HG03520 (cell line): ENCODE data around the gene ADAM12.

Source experiments
- ATAC-seq: cut with Tn5 transposase; IDR thresholded peaks from one replicate; pipeline ENCODE4 v1.9.1; 2021; ENCODE audit warnings: mild to moderate bottlenecking, moderate library complexity; ENCODE audit not compliant: unreplicated experiment

The ADAM12 gene, protein sequence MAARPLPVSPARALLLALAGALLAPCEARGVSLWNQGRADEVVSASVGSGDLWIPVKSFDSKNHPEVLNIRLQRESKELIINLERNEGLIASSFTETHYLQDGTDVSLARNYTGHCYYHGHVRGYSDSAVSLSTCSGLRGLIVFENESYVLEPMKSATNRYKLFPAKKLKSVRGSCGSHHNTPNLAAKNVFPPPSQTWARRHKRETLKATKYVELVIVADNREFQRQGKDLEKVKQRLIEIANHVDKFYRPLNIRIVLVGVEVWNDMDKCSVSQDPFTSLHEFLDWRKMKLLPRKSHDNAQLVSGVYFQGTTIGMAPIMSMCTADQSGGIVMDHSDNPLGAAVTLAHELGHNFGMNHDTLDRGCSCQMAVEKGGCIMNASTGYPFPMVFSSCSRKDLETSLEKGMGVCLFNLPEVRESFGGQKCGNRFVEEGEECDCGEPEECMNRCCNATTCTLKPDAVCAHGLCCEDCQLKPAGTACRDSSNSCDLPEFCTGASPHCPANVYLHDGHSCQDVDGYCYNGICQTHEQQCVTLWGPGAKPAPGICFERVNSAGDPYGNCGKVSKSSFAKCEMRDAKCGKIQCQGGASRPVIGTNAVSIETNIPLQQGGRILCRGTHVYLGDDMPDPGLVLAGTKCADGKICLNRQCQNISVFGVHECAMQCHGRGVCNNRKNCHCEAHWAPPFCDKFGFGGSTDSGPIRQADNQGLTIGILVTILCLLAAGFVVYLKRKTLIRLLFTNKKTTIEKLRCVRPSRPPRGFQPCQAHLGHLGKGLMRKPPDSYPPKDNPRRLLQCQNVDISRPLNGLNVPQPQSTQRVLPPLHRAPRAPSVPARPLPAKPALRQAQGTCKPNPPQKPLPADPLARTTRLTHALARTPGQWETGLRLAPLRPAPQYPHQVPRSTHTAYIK

DNA sequence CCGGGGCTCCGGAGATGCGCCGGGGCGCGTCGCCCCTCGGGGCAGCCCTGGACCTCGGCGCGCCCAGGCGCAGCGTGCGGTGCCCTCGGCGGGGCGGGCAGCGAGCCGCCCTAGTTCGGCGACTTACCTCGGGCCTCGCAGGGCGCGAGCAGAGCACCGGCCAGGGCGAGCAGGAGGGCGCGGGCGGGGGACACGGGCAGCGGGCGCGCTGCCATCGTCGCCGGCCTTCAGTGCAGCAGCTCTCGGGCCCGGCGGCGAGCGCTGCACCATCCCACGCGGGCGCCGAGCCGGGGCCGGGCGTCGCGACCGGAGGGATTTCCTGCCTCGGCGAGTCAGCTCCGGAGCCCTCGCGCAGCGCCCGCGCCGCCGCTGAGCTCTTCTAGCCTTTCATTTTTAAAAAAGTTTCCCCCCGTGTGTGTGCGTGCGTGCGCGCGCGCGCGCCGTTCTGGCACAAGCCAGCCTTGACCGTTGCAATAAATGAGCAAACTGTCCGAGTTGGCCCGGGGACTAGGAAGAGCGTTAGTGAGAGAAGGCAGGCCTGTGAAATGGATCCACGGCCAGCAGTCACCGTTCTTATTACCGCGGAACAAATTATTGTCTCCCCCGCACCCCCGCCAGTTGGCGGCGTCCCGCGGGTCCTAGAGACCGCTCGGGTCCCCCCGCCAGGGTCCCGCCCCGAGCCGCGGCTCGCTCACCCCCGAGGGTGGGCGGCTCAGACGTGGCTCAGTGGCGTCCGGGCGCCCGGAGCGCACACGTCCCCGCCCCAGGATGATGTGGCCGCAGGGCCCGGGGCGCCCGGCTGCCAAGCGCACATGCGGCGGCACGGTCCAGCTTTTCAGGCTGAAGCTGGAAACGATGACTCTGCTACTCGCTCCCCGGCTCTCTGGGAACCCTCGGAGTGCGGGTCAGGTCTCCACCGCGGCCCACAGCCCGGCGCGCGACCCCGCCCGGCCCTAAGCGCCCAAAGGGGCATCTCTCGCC is at the start of gene ADAM12:
TSS of gene ADAM12 (minus strand) at position 547 of the 981 bp plus-strand sequence. CDS start at position 215, 332 bp downstream.
- no peak for ATAC-seq

DNA sequence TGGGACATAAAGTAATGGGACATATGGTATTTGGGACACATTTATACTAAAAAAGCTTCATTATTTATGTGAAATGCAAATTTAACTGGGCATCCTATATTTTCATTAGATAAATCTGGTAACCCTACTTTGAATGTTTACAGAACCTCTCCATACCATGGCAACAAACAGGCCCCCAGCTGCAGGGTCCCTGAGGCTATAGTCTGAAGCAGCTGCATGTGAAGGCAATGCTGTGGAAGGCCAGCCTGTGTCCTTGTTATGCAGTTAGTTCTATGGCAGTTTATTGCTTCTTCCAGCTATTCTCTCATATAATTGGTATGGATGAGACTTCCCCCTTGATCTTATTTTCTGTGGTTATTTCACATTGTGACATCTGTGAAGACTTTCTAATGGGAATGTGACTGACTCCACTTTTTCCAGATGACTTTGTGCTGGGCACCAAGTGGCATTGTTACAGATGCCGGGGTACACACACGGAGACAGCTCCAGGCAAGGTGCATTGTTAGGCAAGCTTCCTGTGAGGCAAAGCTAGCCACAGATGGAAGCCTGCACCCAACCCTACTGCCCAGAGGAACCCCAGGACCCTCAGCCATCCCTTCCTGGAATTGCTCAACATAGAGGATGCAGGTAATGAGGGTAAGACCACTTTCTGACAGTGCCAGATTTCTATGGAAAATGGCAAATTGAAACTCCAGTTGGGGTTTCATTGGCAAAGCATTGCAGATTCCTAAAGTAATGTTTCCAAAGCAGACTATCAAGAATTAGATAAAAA is 49.5 kb upstream of the ADAM12 start:
- no peak for ATAC-seq

DNA sequence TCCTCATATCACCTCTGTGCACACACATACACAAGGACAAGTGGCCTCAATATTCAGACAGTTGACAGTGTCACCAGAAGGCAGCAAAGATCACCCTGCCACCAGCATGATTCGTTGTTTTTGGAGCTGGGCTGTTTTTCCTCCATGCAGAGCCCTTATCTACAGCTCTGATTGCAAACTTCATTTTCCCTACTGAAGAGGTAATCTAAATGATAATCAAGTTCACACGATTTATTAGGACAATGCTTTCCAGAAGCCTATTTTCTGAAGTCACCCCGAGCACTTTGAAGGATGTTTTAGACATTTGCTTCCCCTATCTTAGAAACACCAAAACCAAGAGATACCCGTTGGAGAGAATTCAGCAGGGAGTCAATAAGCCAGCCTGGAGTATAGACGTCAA is 46.0 kb upstream of the ADAM12 start:
- ATAC-seq: no peak

DNA sequence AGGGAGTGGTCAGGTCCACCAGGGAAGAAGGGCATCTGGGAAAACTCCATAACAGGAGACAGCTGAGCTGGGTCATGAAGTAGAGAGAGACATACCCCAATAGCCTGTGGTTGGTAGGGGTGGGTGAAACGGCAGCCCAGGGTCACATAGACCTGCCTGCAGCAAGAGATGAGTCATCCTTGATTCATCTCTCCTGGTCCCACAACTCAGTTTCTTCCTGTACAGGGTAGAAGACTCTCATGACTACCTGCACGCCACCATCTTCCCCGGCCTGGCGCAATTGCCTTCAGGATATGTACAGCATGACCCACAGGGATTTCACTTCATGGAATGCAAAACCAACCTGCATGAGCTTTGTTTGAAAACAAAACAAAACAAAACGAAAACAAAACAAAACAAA is 45.1 kb upstream of the ADAM12 start:
- no peak for ATAC-seq

DNA sequence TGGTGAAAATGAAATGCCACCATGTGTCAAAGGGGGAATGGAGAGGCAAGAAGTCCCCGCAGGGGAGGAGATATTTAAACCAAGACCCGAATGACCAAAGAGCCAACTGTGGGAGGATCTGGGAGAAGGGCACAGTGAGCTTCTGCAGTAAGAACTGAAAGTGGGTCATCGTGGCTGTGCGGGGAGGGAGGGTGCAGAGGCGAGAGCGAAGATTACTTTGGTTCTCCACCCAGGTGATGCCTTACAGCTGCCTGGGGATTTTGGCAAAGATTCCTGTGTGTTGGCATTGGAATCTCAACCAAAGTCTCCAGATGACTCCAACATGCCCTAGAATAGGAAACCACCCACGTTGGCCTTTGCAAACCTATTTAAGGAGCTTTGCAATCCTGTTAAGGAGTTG is 44.2 kb upstream of the ADAM12 start:
- ATAC-seq: no peak

DNA sequence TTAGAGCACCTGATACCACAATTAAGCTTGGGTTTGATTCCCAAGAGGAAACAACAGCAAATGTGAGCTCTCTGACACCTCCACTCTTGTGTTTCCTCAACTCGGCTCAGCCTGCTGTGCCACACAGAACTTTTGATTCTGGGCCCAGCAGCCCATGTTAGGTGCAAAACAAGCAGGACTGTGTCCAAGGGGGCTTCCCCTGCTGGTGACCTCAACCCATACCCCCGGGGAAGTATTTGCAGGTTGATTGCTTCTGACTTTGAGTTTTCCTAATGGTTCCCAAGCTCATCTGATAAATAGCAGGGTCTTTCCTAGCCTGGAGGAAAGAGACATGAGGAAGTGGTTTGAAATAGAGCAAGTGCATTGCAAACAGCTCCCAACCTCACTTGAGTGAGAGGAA is 43.5 kb upstream of the ADAM12 start:
- ATAC-seq: no peak

DNA sequence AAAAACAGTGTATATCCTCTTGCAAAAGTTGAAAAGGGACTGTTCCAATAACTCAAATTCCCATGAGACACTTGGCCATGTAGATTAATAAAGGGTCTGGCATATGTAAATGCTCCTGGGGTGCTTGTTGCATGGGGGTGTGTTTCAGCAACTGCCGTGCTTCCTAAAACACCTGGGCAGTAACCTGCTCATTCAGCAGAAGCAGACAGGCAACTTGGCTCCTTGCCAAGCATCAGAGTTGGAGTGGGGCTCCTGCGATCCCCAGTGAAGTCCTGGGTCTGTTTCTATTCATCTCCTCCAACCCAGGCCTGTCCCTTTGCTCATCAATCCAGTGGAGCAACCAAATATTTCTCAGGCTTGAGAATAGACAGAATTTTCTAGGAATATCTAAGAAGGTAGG is 42.2 kb upstream of the ADAM12 start:
- ATAC-seq: no peak

DNA sequence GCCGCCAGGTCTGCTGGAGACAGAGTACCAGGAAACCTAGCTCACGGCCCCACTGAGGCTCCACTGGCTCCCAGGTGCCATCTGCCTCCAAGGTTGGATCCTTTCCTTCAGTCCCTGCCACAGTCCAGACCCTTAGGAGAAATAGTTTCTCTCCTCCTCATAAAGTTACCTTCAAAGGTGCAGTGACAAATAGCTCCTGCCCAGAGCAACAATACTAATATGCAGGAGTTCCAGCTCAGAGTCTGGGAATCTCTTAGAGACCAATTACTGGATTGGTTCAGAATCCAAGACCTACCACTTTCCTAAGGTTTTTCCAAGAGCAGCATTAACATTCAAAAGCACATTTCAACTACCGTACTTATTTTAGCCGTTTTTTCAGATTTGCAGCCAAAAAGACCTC is 41.0 kb upstream of the ADAM12 start:
- ATAC-seq: no peak

DNA sequence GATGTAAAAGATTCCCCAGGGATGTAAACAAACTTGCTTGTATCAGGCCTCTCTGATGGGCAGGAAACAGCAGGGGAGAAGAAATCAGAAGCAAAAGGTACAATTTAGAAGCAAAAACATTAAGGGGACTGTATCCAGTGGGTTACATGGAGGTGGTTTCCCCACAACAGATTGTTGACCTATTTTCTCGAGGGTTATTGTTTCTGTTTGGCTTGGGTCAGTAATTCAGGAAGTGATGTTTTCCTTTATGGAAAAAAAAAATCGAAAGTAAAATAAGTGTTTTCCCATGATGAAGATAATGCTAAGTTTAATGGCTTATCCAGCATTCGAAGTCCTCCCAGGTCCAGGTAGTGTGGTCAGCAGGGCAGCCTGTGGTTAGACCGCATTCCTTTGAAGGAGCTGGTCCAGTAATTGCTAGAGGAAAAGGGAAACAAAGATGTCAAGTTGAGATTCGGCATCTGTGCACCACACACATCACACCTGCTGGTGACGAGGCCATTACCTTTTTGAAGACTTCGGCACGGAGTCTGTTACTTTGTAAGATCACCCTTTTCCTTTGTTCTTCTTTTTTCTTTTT is 37.3 kb upstream of the ADAM12 start:
- no peak for ATAC-seq

DNA sequence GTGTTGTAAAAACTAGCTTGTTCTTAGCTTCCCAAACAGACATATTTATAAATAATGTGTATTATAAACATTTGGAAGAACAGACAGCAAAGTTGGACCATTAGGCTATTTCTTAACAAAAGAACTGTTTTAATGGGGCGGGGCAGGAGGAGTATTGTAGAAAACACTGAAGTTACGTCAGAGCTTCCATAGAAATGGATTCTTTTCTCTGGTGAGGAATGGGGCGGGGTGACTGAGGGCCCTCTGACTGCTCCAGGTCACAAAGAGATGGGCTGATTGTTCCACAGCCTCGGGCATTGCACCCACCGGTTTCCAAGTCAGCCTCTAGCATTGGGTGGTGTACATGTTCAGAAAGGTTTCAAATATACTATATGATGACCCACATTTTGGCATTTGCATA is 36.8 kb upstream of the ADAM12 start:
- ATAC-seq: no peak

DNA sequence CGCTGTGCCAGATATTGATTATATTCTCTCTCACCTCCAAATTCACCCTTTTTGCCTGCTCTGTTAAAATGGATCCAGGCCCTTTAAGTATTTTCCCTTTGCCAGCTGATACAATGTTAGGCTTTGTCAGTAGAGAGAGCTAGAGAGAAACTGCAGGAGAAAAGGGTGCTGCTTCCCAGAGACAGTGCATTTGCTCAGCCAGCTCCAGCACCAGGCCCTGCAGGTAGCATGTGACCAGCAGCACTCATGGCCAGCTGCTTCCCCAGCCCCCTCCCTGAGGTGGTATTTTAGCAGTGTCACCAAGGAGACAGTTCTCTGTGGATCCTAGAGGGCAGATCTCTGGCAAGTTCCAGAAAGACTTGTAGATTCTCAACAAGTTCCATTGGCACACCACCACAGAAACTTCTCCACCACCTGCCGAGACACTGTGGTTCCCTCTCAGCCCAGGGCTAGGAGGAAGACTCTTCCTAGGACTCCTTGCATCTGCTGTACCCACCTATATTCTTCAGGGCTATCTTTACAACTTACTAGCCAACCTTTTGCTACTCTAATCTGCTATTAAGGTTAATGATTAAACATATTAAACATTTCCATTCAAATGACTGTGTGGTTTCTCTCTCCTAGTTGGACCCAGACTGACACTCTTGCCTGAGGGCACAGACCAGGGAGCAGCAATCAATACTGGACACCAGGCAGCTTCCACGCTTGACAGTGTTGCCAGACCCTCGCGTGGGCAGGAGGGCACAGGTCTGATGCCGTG is 35.6 kb upstream of the ADAM12 start:
- ATAC-seq: no peak

DNA sequence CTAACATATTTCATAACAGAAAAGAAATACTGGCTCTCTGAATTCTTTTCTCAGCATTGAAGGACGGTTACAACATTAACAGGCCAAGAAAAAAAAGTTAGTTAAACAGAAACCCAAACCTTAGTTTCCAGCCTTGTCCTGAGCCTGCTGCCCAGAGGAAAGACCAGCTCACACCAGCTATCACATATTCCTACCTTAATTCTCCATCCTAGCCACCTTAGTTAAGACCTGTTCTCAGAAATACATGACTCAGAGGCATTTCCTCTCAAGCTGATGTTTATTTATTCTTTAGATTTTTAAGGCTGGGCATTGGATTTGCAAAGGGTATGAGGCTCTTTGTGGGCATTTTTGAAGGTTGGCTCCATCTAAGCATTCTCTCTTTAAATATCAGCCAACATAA is 34.3 kb upstream of the ADAM12 start:
- ATAC-seq: no peak

DNA sequence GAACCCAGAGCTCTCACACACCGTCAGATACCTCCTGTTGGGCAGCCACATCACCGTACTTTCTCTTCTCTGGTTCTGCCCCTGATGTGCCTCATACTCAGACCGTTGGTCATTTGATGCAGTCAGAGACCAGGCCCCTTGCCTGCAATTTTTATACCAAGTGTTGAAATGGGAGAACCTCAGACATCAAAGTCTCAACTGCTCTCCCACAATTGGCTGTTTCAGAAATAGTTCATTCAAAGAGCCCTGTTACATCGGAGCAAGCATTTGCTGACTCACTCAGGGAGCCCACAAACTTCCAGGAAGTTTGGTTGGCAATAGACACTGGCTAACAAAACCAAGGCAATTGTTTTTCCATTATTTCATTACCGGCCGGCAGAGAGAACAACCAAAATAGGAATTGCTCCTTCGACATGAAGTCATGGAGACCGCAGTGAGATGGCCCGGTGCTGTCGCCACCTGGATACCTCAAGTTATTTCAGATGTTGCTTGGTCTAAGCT is 33.5 kb upstream of the ADAM12 start:
- no peak for ATAC-seq

DNA sequence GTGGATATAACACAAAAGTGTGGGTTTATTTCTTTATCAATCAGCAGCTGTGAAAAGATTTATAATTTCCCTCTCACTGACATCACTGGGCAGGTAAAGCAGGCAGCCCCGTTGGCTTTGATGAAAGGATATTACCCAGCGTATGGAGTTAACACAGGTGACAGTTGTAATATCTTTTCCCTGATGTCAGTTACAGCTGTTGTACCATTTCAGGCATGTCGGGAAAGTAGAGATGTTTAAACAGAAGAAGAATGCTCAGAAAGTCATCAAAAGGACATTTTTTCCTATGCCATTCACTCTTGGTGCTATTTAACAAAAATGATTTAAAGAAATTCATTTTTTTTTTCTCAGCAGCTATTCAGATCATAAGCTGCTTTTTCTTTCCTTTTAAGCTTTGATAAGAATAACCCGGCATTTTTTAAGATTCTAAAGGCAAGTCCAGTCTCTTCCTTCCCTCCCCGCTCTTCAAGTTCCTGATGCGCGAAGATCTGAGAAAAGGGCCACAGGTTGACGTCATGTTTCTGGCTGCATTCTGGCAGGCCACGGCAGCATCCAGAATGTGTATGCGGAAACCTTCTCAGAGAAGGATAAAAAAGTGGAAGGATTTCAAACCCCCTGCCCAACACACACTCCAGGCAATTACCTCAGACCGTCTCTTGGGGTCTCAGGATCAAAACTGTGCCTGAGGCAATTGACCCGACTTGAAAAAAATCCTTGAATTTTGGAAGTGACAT is 32.5 kb upstream of the ADAM12 start:
- no peak for ATAC-seq

DNA sequence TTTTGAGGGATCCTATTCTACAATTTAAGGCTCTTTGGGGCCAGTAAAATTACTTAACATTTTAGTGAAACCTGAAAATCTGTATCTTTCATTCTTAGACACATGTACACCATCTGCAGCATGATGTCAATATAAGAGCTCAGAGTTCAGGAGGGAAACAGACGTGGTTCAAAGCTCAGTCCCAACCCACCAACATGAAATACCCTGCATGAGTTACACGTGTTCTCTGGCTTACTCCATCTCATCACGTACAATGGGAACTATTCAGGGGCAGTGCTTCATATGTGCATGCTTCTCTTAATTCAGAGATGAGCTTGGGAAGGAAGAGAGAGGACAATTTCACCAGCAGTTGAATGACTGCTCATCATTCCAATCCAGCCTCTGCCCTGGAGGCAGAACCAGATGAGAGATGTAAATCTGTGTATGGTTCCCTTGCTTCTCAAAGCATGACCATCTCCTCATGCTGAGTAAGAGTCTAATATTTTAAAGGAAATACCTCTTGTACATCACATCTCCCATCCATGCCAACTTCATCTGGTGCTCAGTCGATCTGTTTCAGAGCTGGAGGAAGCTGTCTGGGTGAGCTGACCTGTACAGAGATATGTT is 29.0 kb upstream of the ADAM12 start:
- ATAC-seq: no peak

DNA sequence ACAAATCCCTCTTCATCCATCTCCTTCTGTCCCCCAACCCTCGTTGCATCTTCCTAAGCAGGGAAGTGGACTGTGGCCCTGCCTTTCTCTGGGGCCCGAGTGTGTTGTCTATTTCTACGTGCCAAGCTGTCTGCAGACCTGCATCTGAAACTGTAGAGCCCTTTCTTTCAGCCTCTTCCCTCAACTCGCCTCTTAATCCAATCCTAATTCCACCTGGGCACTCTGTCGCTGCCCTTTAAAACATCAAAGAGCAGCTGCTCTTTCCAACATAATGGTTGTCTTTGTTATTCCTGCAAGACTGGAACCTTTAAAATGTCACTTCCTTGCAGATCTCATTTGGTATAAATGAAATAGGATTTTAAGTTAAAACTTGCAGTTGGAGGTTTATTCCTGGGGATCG is 21.5 kb upstream of the ADAM12 start:
- no peak for ATAC-seq

DNA sequence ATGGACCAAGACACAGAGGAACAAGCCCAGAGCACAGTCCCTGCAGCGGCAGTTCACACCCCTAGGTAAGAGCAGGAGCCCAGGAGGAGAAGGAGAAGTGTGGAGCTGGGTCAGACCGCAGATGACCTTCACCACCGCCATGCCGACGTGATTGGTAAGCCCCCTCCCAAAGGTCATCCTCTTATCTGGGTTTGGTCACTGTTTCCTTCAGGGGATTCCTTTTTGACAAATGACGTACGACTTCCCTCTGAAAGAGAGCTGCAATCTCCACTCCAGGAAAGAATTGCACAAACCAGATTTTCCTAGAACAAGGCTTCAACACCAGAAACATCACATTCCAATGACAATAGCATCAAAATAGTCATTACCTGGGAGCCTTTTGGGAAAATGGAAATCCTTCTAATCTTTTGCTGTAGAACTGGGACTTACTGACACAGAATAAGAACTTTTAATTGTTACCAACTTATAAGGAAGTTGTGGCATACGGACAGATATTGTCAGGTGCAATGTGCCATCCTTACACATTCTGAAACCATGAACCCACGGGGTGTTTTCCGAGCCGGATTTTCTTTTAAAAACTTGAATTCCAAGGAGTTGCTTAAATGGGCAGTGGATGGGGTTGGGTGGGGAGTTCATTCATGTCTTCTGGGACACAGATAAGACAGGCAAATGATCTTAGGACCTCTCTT is 20.8 kb upstream of the ADAM12 start:
- ATAC-seq: no peak
